GM23248 (cell line): Measurements from ENCODE around the gene TMED3. TPM values are rescaled to one million over a fixed set of nuclear protein-coding genes. Genes with fewer than 3 reads are reported as not detected.

Experiments used
- DNase-seq: peaks from one replicate; pipeline ENCODE4 v3.0.0-alpha.2; 2015
- H2AFZ ChIP-seq: fragments of 200-600 bp; sonication (generic); 2 replicates; pipeline ENCODE4 v1.6.1; 2016; ENCODE audit warnings: antibody characterized with exemption
- H3F3A ChIP-seq: fragments of 200-600 bp; sonication (generic); 2 replicates; pipeline ENCODE4 v1.6.1; 2016; ENCODE audit warnings: mild to moderate bottlenecking, antibody characterized with exemption, mixed run types; ENCODE audit not compliant: insufficient read depth
- H3K27ac ChIP-seq: fragments of 200-600 bp; sonication (generic); 2 replicates; pipeline ENCODE4 v1.5.1; 2016; ENCODE audit warnings: mild to moderate bottlenecking
- H3K27me3 ChIP-seq: fragments of 200-600 bp; sonication (generic); replicated peaks from 2 replicates; pipeline ENCODE4 v1.6.1; 2016; ENCODE audit warnings: mild to moderate bottlenecking; ENCODE audit not compliant: insufficient read depth
- H3K36me3 ChIP-seq: fragments of 200-600 bp; sonication (generic); 2 replicates; pipeline ENCODE4 v1.6.1; 2016; ENCODE audit warnings: low read depth, mild to moderate bottlenecking
- H3K4me1 ChIP-seq: fragments of 200-600 bp; sonication (generic); 2 replicates; pipeline ENCODE4 v1.6.1; 2016; ENCODE audit warnings: mild to moderate bottlenecking; ENCODE audit not compliant: insufficient read depth
- H3K4me2 ChIP-seq: fragments of 200-600 bp; sonication (generic); one replicate; pipeline ENCODE4 v1.6.1; 2016; ENCODE audit warnings: mild to moderate bottlenecking; ENCODE audit not compliant: unreplicated experiment
- H3K4me3 ChIP-seq: fragments of 200-600 bp; sonication (generic); 2 replicates; pipeline ENCODE4 v1.5.1; 2016; ENCODE audit warnings: mild to moderate bottlenecking
- H3K79me2 ChIP-seq: fragments of 200-600 bp; sonication (generic); 2 replicates; pipeline ENCODE4 v1.6.1; 2016; ENCODE audit warnings: mild to moderate bottlenecking; ENCODE audit not compliant: insufficient read depth
- H3K9ac ChIP-seq: fragments of 200-600 bp; sonication (generic); 2 replicates; pipeline ENCODE4 v1.6.1; 2016; ENCODE audit warnings: mild to moderate bottlenecking
- H3K9me2 ChIP-seq: fragments of 200-600 bp; sonication (generic); 2 replicates; pipeline ENCODE4 v1.6.1; 2016; ENCODE audit warnings: mixed run types, mild to moderate bottlenecking, moderate library complexity; ENCODE audit not compliant: insufficient read depth
- H3K9me3 ChIP-seq: fragments of 200-600 bp; sonication (generic); one replicate; pipeline ENCODE4 v1.6.1; 2017; ENCODE audit warnings: low read depth
- H4K20me1 ChIP-seq: fragments of 200-600 bp; sonication (generic); 2 replicates; pipeline ENCODE4 v1.6.0; 2016; ENCODE audit not compliant: insufficient read depth
- EZH2 ChIP-seq: fragments of 200-600 bp; sonication (generic); IDR thresholded peaks from 2 replicates; pipeline ENCODE4 v1.6.1; 2018; ENCODE audit warnings: antibody characterized with exemption, mild to moderate bottlenecking; ENCODE audit not compliant: insufficient read depth, poor library complexity, severe bottlenecking
- EZH2phosphoT487 ChIP-seq: fragments of 200-600 bp; sonication (generic); IDR thresholded peaks from 2 replicates; pipeline ENCODE4 v1.6.1; 2018; ENCODE audit warnings: antibody characterized with exemption, moderate library complexity, mild to moderate bottlenecking, low read depth; ENCODE audit not compliant: insufficient read depth
- WGBS, 2 experiments: methylation state at CpG; one replicate each; pipeline ENCODE4 v1.1.6; 2015 to 2017; ENCODE audit warnings: low lambda C conversion rate in 2 of 2, low coverage in 1 of 2; ENCODE audit errors: missing lambda C conversion rate in 2 of 2; 5-methylcytosine and 5-hydroxymethylcytosine counted together
- in situ Hi-C: fragments of 300-500 bp; cut with MboI; formaldehyde crosslinking; loops from 2 replicates; pipeline ENCODE4 v1.15.0; 2020
- polyA plus RNA-seq: library from polyadenylated mRNA; unstranded; fragments of >200 nt; fragmentation: Nextera tagmentation; extraction: Ambion mirVana; gene quantifications from 2 replicates; pipeline ENCODE4 v1.2.1, GENCODE V29; 2016
- total RNA-seq: library from RNA; depleted of rRNA; stranded (reverse); fragments of >200 nt; shearing (Covaris generic); gene quantifications from 2 replicates; pipeline ENCODE4 v1.2.3, GENCODE V29; 2014; rRNA removed

The TMED3 gene
- total and polyA plus RNA-seq, 2 experiments from 2014 or later: 168 to 209 TPM

- Histone ChIP-seq H3K27ac (no peak overlapping the region), H3K4me3 (no peak overlapping the region), H3K4me2 (no peak overlapping the region), H3K9me3 (no peaks in the 10 kb centered on the region), H2AFZ (no peak overlapping the region), H3K4me1 (no peaks in the 10 kb centered on the region; the same call in 1 of the 2 replicates), H3K36me3 (no peaks in the 10 kb centered on the region), H3K9me2 (no peaks in the 10 kb centered on the region), H3K9ac (no peak overlapping the region), H3F3A (0 out of 2 replicates have a peak, but pooled peaks cover 3% of the 10 kb centered on the region), H3K27me3 (no peaks in the 10 kb centered on the region), H3K79me2 (no peaks in the 10 kb centered on the region), H4K20me1 (no peaks in the 10 kb centered on the region)
- WGBS, 2 experiments: 100% methylated on average over 1 of the region's 1 CpG
- in situ Hi-C loops: no loop called here
- no peak for DNase-seq
- no peak for TF ChIP-seq EZH2phosphoT487
These were observed 60.7 kb downstream of the TMED3 start for GRCh38 chr15:79371591-79371990.

GRCh38 chr15:79372428-79372827 lies 61.5 kb downstream of the TMED3 start:
- Histone ChIP-seq H3K9ac (no peak overlapping the region), H3F3A (0 out of 2 replicates have a peak, but pooled peaks cover 3% of the 10 kb centered on the region), H3K9me3 (no peaks in the 10 kb centered on the region), H3K4me2 (no peak overlapping the region), H3K36me3 (no peaks in the 10 kb centered on the region), H3K4me1 (no peaks in the 10 kb centered on the region; the same call in 1 of the 2 replicates), H3K27me3 (no peaks in the 10 kb centered on the region), H3K9me2 (no peaks in the 10 kb centered on the region), H4K20me1 (no peaks in the 10 kb centered on the region), H3K4me3 (no peak overlapping the region), H3K79me2 (no peaks in the 10 kb centered on the region), H2AFZ (no peak overlapping the region), H3K27ac (no peak overlapping the region)
- DNase-seq: no peak
- in situ Hi-C loops: no loop called here
- 98 to 100% methylated on average over 2 of the region's 2 CpGs for whole genome bisulfite sequencing, 2 experiments
- no peak for TF ChIP-seq EZH2
- TF ChIP-seq EZH2phosphoT487: no peak

Other genes starting within 250 kb of the TMED3 start
- gene RASGRF1, start 220.3 kb upstream of the TMED3 start, total RNA-seq: not detected in 2 replicates
- gene RASGRF1, start 220.3 kb upstream of the TMED3 start, polyA plus RNA-seq: not detected in 2 replicates
- gene ANKRD34C, start 28.4 kb upstream of the TMED3 start, total RNA-seq: not detected in 2 replicates
- not detected in 2 replicates for gene ANKRD34C, start 28.4 kb upstream of the TMED3 start, polyA plus RNA-seq
- gene MINAR1, start 121.2 kb downstream of the TMED3 start, total RNA-seq: 1.3 and 1.6 TPM in 2 replicates
- gene MINAR1, start 121.2 kb downstream of the TMED3 start, polyA plus RNA-seq: 0.25 and 0.28 TPM in 2 replicates